ENCODE measurements around the gene COPG1. TPM values are rescaled to one million over a fixed set of nuclear protein-coding genes. Genes with fewer than 3 reads are reported as not detected.

Gene COPG1
- total and polyA plus RNA-seq, 10 of the 15 experiments (the other 5 are each of a cell fraction or from before 2014, with no cell fraction given), result 54.8 to 143 (median 91.2) TPM

GRCh38 chr3:129321887-129322286 lies 72.5 kb downstream of the COPG1 start (continued):
- TF ChIP-seq REST (IDR thresholded peaks at IDR 0.05; ENCODE audit: low read depth, low read length) (no peak), ZBED1 (IDR thresholded peaks at IDR 0.05; ENCODE audit: borderline replicate concordance) (no peak), RAD21 (IDR thresholded peaks at IDR 0.05; ENCODE audit: insufficient read depth, low read depth, low read length) (no peak), EGR1 (IDR thresholded peaks at IDR 0.05; ENCODE audit: borderline replicate concordance in 1 of 2, low read depth in 2 of 2, low read length in 2 of 2) (no peak), NR2C2 (IDR thresholded peaks at IDR 0.05; ENCODE audit: borderline replicate concordance, control insufficient read depth, insufficient read length, low read depth) (no peak), MTA3 (IDR thresholded peaks at IDR 0.05; ENCODE audit: borderline replicate concordance, low read length) (no peak)

- TF ChIP-seq CTCF (IDR thresholded peaks at IDR 0.05 in 2 of 3, conservative IDR thresholded peaks at IDR 0.05 in 1 of 3; ENCODE audit: control insufficient read depth in 2 of 3, extremely low read depth in 1 of 3, insufficient read depth in 1 of 3, low read depth in 3 of 3, low read length in 3 of 3), result peak; percentile 39 to 64 (median 45)
- no peak for TF ChIP-seq IKZF1 (conservative IDR thresholded peaks at IDR 0.05)
- TF ChIP-seq ETV6 (conservative IDR thresholded peaks at IDR 0.05 in 1 of 2, IDR thresholded peaks at IDR 0.05 in 1 of 2; ENCODE audit: borderline replicate concordance in 1 of 2, low read depth in 1 of 2), result no peak
- TF ChIP-seq SPI1 (IDR thresholded peaks at IDR 0.05; ENCODE audit: borderline replicate concordance, insufficient read depth, low read depth, low read length), result peak; percentile 21; the same call in 1 of the 2 replicates
- TF ChIP-seq SMC3 (IDR thresholded peaks at IDR 0.05; ENCODE audit: borderline replicate concordance, low read length), result peak; percentile 27; the same call in 1 of the 2 replicates
- TF ChIP-seq RAD21 (IDR thresholded peaks at IDR 0.05; ENCODE audit: insufficient read depth, low read depth, low read length), result peak; percentile 33
- ATAC-seq (peak; percentile 81), FAIRE-seq (peak; percentile 65), DNase-seq (ENCODE audit: low read depth, low spot score) (no peak)
- SMC1A ChIA-PET (ENCODE audit: uncharacterized antibody, unreplicated experiment), result interaction anchor here (0.6 to 1.4 kb wide), 5 partner anchors 11 to 353 kb away, joined by 3 to 4 read pairs (median 3); no protein-coding TSS in a partner anchor
- Histone ChIP-seq H4K20me1 (ENCODE audit: control insufficient read depth, insufficient read depth) (no peaks in the 10 kb centered on the region), H2AFZ (ENCODE audit: control insufficient read depth, low read depth, low read length) (no peak overlapping the region), H3K9ac (ENCODE audit: control insufficient read depth, insufficient read depth, low read length) (no peak overlapping the region), H3K36me3 (ENCODE audit: control insufficient read depth in 2 of 2, insufficient read depth in 2 of 2, low read length in 1 of 2) (no peaks in the 10 kb centered on the region), H3K9me3 (replicated peaks; ENCODE audit: control insufficient read depth, insufficient read depth, low read length) (no peaks in the 10 kb centered on the region), H3K4me1 (ENCODE audit: control insufficient read depth, insufficient read depth, low read length) (peaks cover 4% of the 10 kb centered on the region; the same call in 1 of the 2 replicates), H3K27ac (ENCODE audit: control insufficient read depth, insufficient read depth) (no peak overlapping the region), H3K4me2 (ENCODE audit: control insufficient read depth, insufficient read depth) (no peak overlapping the region), H3K4me3 (no peak overlapping the region), H3K79me2 (ENCODE audit: control insufficient read depth, insufficient read depth, low read length) (no peaks in the 10 kb centered on the region), H3K27me3 (replicated peaks in 1 of 2; ENCODE audit: control insufficient read depth in 2 of 2, insufficient read depth in 2 of 2, low read length in 1 of 2) (peaks cover 0 to 3% of the 10 kb centered on the region in 2 experiments; a peak in 2 of 4 replicates)
- CTCF ChIA-PET, result interaction anchor here (0.7 to 1.9 kb wide), 8 partner anchors 10 to 353 kb away, joined by 3 to 11 read pairs (median 4); no protein-coding TSS in a partner anchor
- no TSS peak for BruUV-seq (replicated peaks)
- in situ Hi-C loops (cut with MboI), result no loop called here
- RAD21 ChIA-PET (ENCODE audit: unreplicated experiment), result interaction anchor here (0.7 to 0.8 kb wide), 4 partner anchors 77 to 352 kb away, joined by 3 to 5 read pairs (median 4); no protein-coding TSS in a partner anchor
- 30% methylated on average over 12 of the region's 12 CpGs for WGBS (ENCODE audit: insufficient coverage, insufficient replicate concordance, low lambda C conversion rate, missing lambda C conversion rate)
- intact Hi-C loops (cut with micrococcal nuclease; ENCODE audit: unreplicated experiment), result no loop called here
- POLR2A ChIA-PET, result no interaction called here
Measured at GRCh38 chr3:129323651-129324294, 74.4 kb downstream of the COPG1 start.
